Liver (tissue), 9 donors: ENCODE results near the gene INPP5F. TPM values are rescaled to one million over a fixed set of nuclear protein-coding genes. Genes with fewer than 3 reads are reported as not detected.

Experiments used
- DNase-seq: peaks from one replicate; pipeline ENCODE4 v3.0.0-alpha.2; 2017; ENCODE audit warnings: low spot score
- H3K27ac ChIP-seq, 2 donors: one replicate each; pipeline ENCODE4 v1.7.0; 2013; ENCODE audit warnings: inconsistent platforms in 2 of 2, low read length in 2 of 2, control low read depth in 1 of 2, low read depth in 1 of 2, mild to moderate bottlenecking in 1 of 2
- H3K27me3 ChIP-seq, 4 donors: one replicate each; pipeline versions ENCODE4 v1.6.1 to v1.7.0; 2013; ENCODE audit warnings: low read length in 3 of 4, inconsistent platforms in 1 of 4, mild to moderate bottlenecking in 1 of 4, moderate library complexity in 1 of 4; ENCODE audit not compliant: control insufficient read depth in 4 of 4, insufficient read depth in 4 of 4
- H3K36me3 ChIP-seq, 4 donors: one replicate each; pipeline versions ENCODE4 v1.6.1 to v1.7.0; 2013; ENCODE audit warnings: low read length in 3 of 4, mild to moderate bottlenecking in 3 of 4, low read depth in 1 of 4, moderate library complexity in 1 of 4; ENCODE audit not compliant: control insufficient read depth in 4 of 4, insufficient read depth in 3 of 4
- H3K4me1 ChIP-seq, 4 donors: one replicate each; pipeline versions ENCODE4 v1.6.1 to v1.7.0; 2013; ENCODE audit warnings: low read length in 3 of 4, mild to moderate bottlenecking in 3 of 4, moderate library complexity in 1 of 4; ENCODE audit not compliant: control insufficient read depth in 4 of 4, insufficient read depth in 4 of 4
- H3K4me3 ChIP-seq, 3 donors: one replicate each; pipeline versions ENCODE4 v1.6.1 to v1.7.0; 2013; ENCODE audit warnings: low read length in 3 of 3, control low read depth in 1 of 3, low read depth in 1 of 3, mild to moderate bottlenecking in 1 of 3
- H3K9ac ChIP-seq, 2 donors: one replicate each; pipeline ENCODE4 v1.7.0; 2013; ENCODE audit warnings: low read length in 2 of 2, mild to moderate bottlenecking in 2 of 2, moderate library complexity in 2 of 2, control low read depth in 1 of 2, low read depth in 1 of 2
- H3K9me3 ChIP-seq, 4 donors: one replicate each; pipeline versions ENCODE4 v1.6.1 to v1.7.0; 2013; ENCODE audit warnings: low read length in 3 of 4; ENCODE audit not compliant: control insufficient read depth in 4 of 4
- ATF3 ChIP-seq: IDR thresholded peaks from 2 replicates; pipeline ENCODE4 v1.6.1; 2016; ENCODE audit warnings: antibody characterized with exemption
- CTCF ChIP-seq: fragments of 150-350 bp; IDR thresholded peaks from 2 replicates; pipeline ENCODE4 v1.5.1; 2017; ENCODE audit warnings: improper control_type of control experiment, low read depth, low read length; ENCODE audit not compliant: missing input control
- EGR1 ChIP-seq, 2 donors: IDR thresholded peaks; 2 replicates each; pipeline ENCODE4 v1.6.1; 2016 to 2018; ENCODE audit warnings: antibody characterized with exemption in 2 of 2, low read depth in 2 of 2
- FOXA1 ChIP-seq: IDR thresholded peaks from 2 replicates; pipeline ENCODE4 v1.6.1; 2016; ENCODE audit warnings: antibody characterized with exemption
- FOXA2 ChIP-seq: IDR thresholded peaks from 2 replicates; pipeline ENCODE4 v1.6.1; 2016; ENCODE audit warnings: antibody characterized with exemption
- GABPA ChIP-seq, 2 donors: IDR thresholded peaks in 1 of 2; conservative IDR thresholded peaks in 1 of 2; 2 replicates each; pipeline ENCODE4 v1.6.1; 2016; ENCODE audit warnings: antibody characterized with exemption in 2 of 2, mild to moderate bottlenecking in 1 of 2, moderate library complexity in 1 of 2
- HNF4A ChIP-seq, 2 donors: conservative IDR thresholded peaks; 2 replicates each; pipeline ENCODE4 v1.6.1; 2016; ENCODE audit warnings: antibody characterized with exemption in 2 of 2, mild to moderate bottlenecking in 2 of 2
- HNF4G ChIP-seq: IDR thresholded peaks from 2 replicates; pipeline ENCODE4 v1.6.1; 2016; ENCODE audit warnings: antibody characterized with exemption
- JUND ChIP-seq, 2 donors: IDR thresholded peaks; 2 replicates each; pipeline ENCODE4 v1.6.1; 2016; ENCODE audit warnings: antibody characterized with exemption in 2 of 2
- MAX ChIP-seq: IDR thresholded peaks from 2 replicates; pipeline ENCODE4 v1.6.1; 2016; ENCODE audit warnings: antibody characterized with exemption
- NR2F2 ChIP-seq: IDR thresholded peaks from 2 replicates; pipeline ENCODE4 v1.6.1; 2016; ENCODE audit warnings: antibody characterized with exemption
- RAD21 ChIP-seq, 2 donors: IDR thresholded peaks; 2 replicates each; pipeline ENCODE4 v1.6.1; 2016; ENCODE audit warnings: antibody characterized with exemption in 2 of 2, mild to moderate bottlenecking in 2 of 2
- RXRA ChIP-seq, 2 donors: IDR thresholded peaks; 2 replicates each; pipeline ENCODE4 v1.6.1; 2017 to 2018; ENCODE audit warnings: antibody characterized with exemption in 2 of 2, mild to moderate bottlenecking in 1 of 2
- SP1 ChIP-seq: IDR thresholded peaks from 2 replicates; pipeline ENCODE4 v1.6.1; 2018; ENCODE audit warnings: antibody characterized with exemption, mild to moderate bottlenecking
- TAF1 ChIP-seq: conservative IDR thresholded peaks from 2 replicates; pipeline ENCODE4 v1.6.1; 2016; ENCODE audit warnings: antibody characterized with exemption, mild to moderate bottlenecking
- YY1 ChIP-seq: IDR thresholded peaks from 2 replicates; pipeline ENCODE4 v1.6.1; 2016; ENCODE audit warnings: antibody characterized with exemption, mild to moderate bottlenecking
- WGBS: extraction: QIAGEN DNeasy Blood & Tissue Kit; methylation state at CpG from one replicate; pipeline ENCODE4 v1.1.7; 2013; 5-methylcytosine and 5-hydroxymethylcytosine counted together
- polyA plus RNA-seq, 2 donors: library from polyadenylated mRNA; stranded (reverse) in 1 of 2; unstranded in 1 of 2; fragments of 200-250 nt in 1 of 2; fragments of >200 nt in 1 of 2; fragmentation: Nextera tagmentation in 1 of 2; extraction: Ambion mirVana in 1 of 2; gene quantifications; one replicate each; pipeline versions ENCODE4 v1.2.1 to v1.2.3, GENCODE V29; 2013 to 2015
- total RNA-seq, 2 donors: library from RNA; depleted of rRNA; stranded (reverse); fragments of >200 nt; gene quantifications; one replicate each; pipeline ENCODE4 v1.2.3, GENCODE V29; 2014
- TF ChIP-seq, protein P1 (sequence below): IDR thresholded peaks from 2 replicates; pipeline ENCODE4 v1.6.1; 2016; ENCODE audit warnings: antibody characterized with exemption
- donor health status: healthy.
- donor health status: healthy.
- donor health status: healthy.
- donor health status: healthy.
- donor health status: healthy.

INPP5F gene
- total and polyA plus RNA-seq, 4 donors, result 1.1 to 8.1 (median 2.1) TPM

DNA sequence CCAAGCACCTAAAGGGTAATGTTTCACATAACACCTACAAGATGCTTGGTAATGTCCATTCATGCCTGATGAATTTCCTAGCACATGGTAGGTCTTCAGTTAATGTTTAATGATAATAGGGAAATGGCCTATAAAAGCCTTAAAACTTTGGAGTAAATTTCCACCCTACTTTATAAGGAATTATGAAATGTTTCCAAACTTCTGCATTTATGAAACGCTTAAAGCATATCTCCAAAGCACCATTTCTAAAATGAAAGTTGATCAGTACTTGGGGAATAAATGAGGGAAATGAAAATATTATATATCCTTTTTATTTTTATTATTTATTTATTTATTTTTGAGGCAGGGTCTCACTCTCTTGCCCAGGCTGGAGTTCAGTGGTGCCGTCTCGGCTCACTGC, 51.8 kb downstream of the INPP5F start (continued):
- TF ChIP-seq, protein P1, sequence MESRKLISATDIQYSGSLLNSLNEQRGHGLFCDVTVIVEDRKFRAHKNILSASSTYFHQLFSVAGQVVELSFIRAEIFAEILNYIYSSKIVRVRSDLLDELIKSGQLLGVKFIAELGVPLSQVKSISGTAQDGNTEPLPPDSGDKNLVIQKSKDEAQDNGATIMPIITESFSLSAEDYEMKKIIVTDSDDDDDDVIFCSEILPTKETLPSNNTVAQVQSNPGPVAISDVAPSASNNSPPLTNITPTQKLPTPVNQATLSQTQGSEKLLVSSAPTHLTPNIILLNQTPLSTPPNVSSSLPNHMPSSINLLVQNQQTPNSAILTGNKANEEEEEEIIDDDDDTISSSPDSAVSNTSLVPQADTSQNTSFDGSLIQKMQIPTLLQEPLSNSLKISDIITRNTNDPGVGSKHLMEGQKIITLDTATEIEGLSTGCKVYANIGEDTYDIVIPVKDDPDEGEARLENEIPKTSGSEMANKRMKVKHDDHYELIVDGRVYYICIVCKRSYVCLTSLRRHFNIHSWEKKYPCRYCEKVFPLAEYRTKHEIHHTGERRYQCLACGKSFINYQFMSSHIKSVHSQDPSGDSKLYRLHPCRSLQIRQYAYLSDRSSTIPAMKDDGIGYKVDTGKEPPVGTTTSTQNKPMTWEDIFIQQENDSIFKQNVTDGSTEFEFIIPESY, result no peak
- TF ChIP-seq NR2F2 (no peak), JUND (IDR thresholded peaks at IDR 0.05) (no peak), HNF4G (no peak), RXRA (IDR thresholded peaks at IDR 0.05) (no peak), MAX (no peak)

DNA sequence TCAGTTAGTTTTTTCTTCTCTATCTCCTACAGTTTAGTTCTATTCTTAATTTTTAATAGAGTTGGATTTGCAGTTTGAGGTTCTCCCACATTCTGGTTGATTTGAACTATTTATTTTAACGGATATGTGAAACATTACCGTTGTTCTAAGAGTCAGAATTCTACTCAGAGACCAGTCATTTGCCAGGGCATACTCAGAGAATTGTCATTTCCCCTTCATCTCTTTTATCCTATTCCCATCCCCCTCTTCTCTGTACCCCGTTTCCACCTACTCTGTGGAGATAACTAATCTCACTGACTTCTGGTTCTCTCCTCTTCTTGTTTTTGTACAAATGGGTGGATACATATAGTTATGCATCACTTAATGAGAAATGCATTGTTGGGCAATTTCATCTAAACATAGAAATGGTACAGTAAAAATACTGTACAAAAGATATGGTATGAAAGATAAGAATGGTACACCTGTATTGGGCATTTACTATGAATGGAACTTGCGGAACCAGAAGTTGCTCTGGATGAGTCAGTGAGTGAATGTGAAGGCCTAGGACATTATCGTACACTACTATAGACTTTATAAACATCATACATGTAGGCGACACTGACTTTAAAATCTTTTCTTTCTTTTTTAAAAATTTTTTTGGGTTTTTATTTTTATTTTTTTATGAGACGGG, 53.1 kb downstream of the INPP5F start:
- H3K4me1 ChIP-seq, result no peaks in the 10 kb centered on the region
- no peaks in the 10 kb centered on the region for H3K36me3 ChIP-seq
- no peaks in the 10 kb centered on the region for H3K27me3 ChIP-seq
- no peaks in the 10 kb centered on the region for H3K9me3 ChIP-seq
- no peak overlapping the region for H3K9ac ChIP-seq
- no peak overlapping the region for H3K4me3 ChIP-seq
- 87% methylated on average over 7 of the region's 7 CpGs for WGBS
- TF ChIP-seq ATF3 (no peak), SP1 (no peak), TAF1 (no peak), FOXA2 (no peak), HNF4G (no peak), FOXA1 (no peak)
- DNase-seq, result no peak
- H3K27ac ChIP-seq, result no peak overlapping the region

DNA sequence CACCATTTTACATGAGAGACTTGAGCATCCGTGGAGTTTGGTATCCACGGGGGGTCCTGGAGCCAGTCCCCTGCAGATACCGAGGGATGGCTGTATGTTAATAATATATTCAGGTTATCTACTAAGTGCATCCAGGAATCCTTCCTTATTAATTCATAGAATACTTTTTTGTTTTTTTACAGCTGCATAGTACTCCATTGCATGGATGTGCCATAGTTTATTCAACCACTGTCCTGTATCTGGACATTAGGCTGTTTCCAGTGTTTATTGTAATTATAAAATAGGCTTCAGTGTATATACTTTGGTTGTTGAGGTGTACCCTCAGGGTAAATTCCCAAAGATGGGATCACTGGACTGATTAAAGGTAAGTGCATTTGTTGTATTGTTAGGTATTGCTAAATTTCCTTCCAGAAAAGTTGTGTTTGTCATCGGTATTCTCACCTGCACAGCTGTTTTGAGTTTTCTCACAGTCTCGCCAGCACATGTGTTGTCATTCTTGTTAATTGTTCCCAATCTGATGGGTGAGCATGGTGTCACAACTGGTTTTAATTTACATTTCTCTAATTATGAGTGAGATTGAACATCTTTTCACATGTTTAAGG, 55.1 kb downstream of the INPP5F start:
- Histone ChIP-seq H3K9me3 (no peaks in the 10 kb centered on the region), H3K9ac (no peak overlapping the region), H3K27ac (no peak overlapping the region), H3K4me3 (no peak overlapping the region), H3K27me3 (no peaks in the 10 kb centered on the region), H3K4me1 (no peaks in the 10 kb centered on the region), H3K36me3 (no peaks in the 10 kb centered on the region)
- 95% methylated on average over 5 of the region's 5 CpGs for WGBS
- TF ChIP-seq CTCF (no peak), RAD21 (IDR thresholded peaks at IDR 0.05) (no peak), FOXA1 (no peak), JUND (IDR thresholded peaks at IDR 0.05) (no peak), SP1 (no peak), EGR1 (IDR thresholded peaks at IDR 0.05; ENCODE audit: low read depth in 2 of 2) (no peak), ATF3 (no peak), NR2F2 (no peak), GABPA (IDR thresholded peaks at IDR 0.05 in 1 of 2, conservative IDR thresholded peaks at IDR 0.05 in 1 of 2) (no peak), MAX (no peak), YY1 (no peak), TAF1 (no peak), HNF4A (conservative IDR thresholded peaks at IDR 0.05) (no peak), RXRA (IDR thresholded peaks at IDR 0.05) (no peak)
- DNase-seq, result no peak
